Dermis microvascular lymphatic vessel endothelial cell (primary cell): Measurements from ENCODE around the gene FCHSD2. TPM values are rescaled to one million over a fixed set of nuclear protein-coding genes. Genes with fewer than 3 reads are reported as not detected.
"Not testable (repeated sequence)": the region's sequence is repeated elsewhere in the genome, so short reads cannot be mapped to it uniquely, and the experiment has no call there.

Source experiments
- DNase-seq, 2 donors: peaks; one replicate each; pipeline versions ENCODE4 v3.0.0 to v3.0.0-alpha.2; 2010; ENCODE audit warnings: low read depth in 2 of 2
- total RNA-seq: library from RNA; depleted of rRNA; stranded (reverse); fragments of >200 nt; gene quantifications from 2 replicates; pipeline ENCODE4 v1.2.1, GENCODE V29; 2014

The FCHSD2 gene
- total RNA-seq, 1 donor from 2014 or later = 13.5 TPM

- DNase-seq = not testable (repeated sequence)
Observed at GRCh38 chr11:72806378-72806777, 335.7 kb downstream of the FCHSD2 start.

GRCh38 chr11:72805216-72805615, 336.9 kb downstream of the FCHSD2 start:
- no peak for DNase-seq

- no peak for DNase-seq
Observed at GRCh38 chr11:72802822-72803221, 339.3 kb downstream of the FCHSD2 start.

- no peak for DNase-seq
Observed at GRCh38 chr11:72799441-72799840, 342.7 kb downstream of the FCHSD2 start.

- DNase-seq = no peak
Observed at GRCh38 chr11:72798361-72798760, 343.8 kb downstream of the FCHSD2 start.

GRCh38 chr11:72793425-72794367, 348.4 kb downstream of the FCHSD2 start, which contains the start of gene STARD10:
STARD10 (minus strand) TSS chr11:72794047; CDS start chr11:72781181, 12,866 bp downstream.
- DNase-seq = peak; percentile 85 to 95

- no peak for DNase-seq
Observed at GRCh38 chr11:72793076-72793424, 349.1 kb downstream of the FCHSD2 start.

GRCh38 chr11:72792437-72793021, 349.6 kb downstream of the FCHSD2 start:
- DNase-seq = no peak

GRCh38 chr11:72791228-72791627, 350.9 kb downstream of the FCHSD2 start:
- DNase-seq = not testable (repeated sequence)

GRCh38 chr11:72789493-72790131, 352.5 kb downstream of the FCHSD2 start:
- no peak for DNase-seq

- no peak for DNase-seq
Observed at GRCh38 chr11:72788241-72788640, 353.9 kb downstream of the FCHSD2 start.

GRCh38 chr11:72787216-72788104, 354.7 kb downstream of the FCHSD2 start:
- no peak for DNase-seq

Other genes with a start within 250 kb of the FCHSD2 start
- 0.25 and 0.64 TPM in 2 replicates for gene P2RY2, start 76.0 kb upstream of the FCHSD2 start, total RNA-seq
- 0.25 and 0.26 TPM in 2 replicates for gene P2RY6, start 130.0 kb upstream of the FCHSD2 start, total RNA-seq
- gene ARHGEF17, start 166.0 kb upstream of the FCHSD2 start, total RNA-seq = 29.8 and 59.0 TPM in 2 replicates
- gene RELT, start 234.1 kb upstream of the FCHSD2 start, total RNA-seq = 4.5 and 4.8 TPM in 2 replicates